ENCODE measurements around the gene UPF1.
"Not testable (repeated sequence)": the region's sequence is repeated elsewhere in the genome, so short reads cannot be mapped to it uniquely, and the experiment has no call there.

The UPF1 gene

GRCh38 chr19:18899624-18900560, 68.1 kb downstream of the UPF1 start:
- DNase-seq: no peak

GRCh38 chr19:18900700-18901481, 69.1 kb downstream of the UPF1 start:
- no peak for DNase-seq

- DNase-seq: no peak
These were observed 69.7 kb downstream of the UPF1 start for GRCh38 chr19:18901491-18901890.

- DNase-seq: not testable (repeated sequence)
These were observed 70.8 kb downstream of the UPF1 start for GRCh38 chr19:18902519-18902918.

- DNase-seq: no peak
These were observed 71.6 kb downstream of the UPF1 start for GRCh38 chr19:18903156-18904037.

GRCh38 chr19:18904334-18905057, 72.7 kb downstream of the UPF1 start:
- DNase-seq: no peak

- no peak for DNase-seq
These were observed 73.3 kb downstream of the UPF1 start for GRCh38 chr19:18905058-18905456.

- no peak for DNase-seq
These were observed 73.9 kb downstream of the UPF1 start for GRCh38 chr19:18905513-18906236.

- DNase-seq: no peak
These were observed 75.1 kb downstream of the UPF1 start for GRCh38 chr19:18906605-18907519.

- no peak for DNase-seq
These were observed 77.3 kb downstream of the UPF1 start for GRCh38 chr19:18908917-18909619.

GRCh38 chr19:18910010-18910409, 78.3 kb downstream of the UPF1 start:
- no peak for DNase-seq

GRCh38 chr19:18910801-18911436, 79.2 kb downstream of the UPF1 start:
- DNase-seq: no peak

- DNase-seq: no peak
These were observed 81.2 kb downstream of the UPF1 start for GRCh38 chr19:18912933-18913332.

GRCh38 chr19:18913466-18913865, 81.7 kb downstream of the UPF1 start:
- DNase-seq: no peak

GRCh38 chr19:18915639-18916038, 83.9 kb downstream of the UPF1 start:
- peak; percentile 43 to 45 for DNase-seq

- DNase-seq: not testable (repeated sequence)
These were observed 85.8 kb downstream of the UPF1 start for GRCh38 chr19:18917593-18917992.

Measured in Kasumi-1 (cell line).